ENCODE measurements around the gene TMPRSS11E. TPM values are rescaled to one million over a fixed set of nuclear protein-coding genes. Genes with fewer than 3 reads are reported as not detected.

The TMPRSS11E gene
- total RNA-seq, 3 donors from 2014 or later: 1.3 to 3.3 TPM; not detected in 1

GRCh38 chr4:68466751-68467150 is 19.5 kb downstream of the TMPRSS11E start:
- Histone ChIP-seq H3K27me3 (no peaks in the 10 kb centered on the region), H3K36me3 (no peaks in the 10 kb centered on the region), H3K9me3 (peaks cover 0 to 6% of the 10 kb centered on the region in 2 donors), H3K4me1 (no peaks in the 10 kb centered on the region), H3K27ac (no peak overlapping the region), H3K4me3 (no peak overlapping the region)
- intact Hi-C loops (cut with DNase I; ENCODE audit: low total_unique reads): no loop called here
- TF ChIP-seq CTCF (IDR thresholded peaks at IDR 0.05) (no peak), POLR2AphosphoS5 (IDR thresholded peaks at IDR 0.05) (no peak), POLR2A (IDR thresholded peaks at IDR 0.05) (no peak)
- no peak for DNase-seq (ENCODE audit: low spot score in 2 of 2)

- intact Hi-C loops (cut with DNase I; ENCODE audit: low total_unique reads): no loop called here
- no peak for TF ChIP-seq POLR2A (IDR thresholded peaks at IDR 0.05)
- no peak for TF ChIP-seq POLR2AphosphoS5 (IDR thresholded peaks at IDR 0.05)
- no peak for TF ChIP-seq CTCF (IDR thresholded peaks at IDR 0.05)
Observed at GRCh38 chr4:68469482-68469881, 22.2 kb downstream of the TMPRSS11E start.

GRCh38 chr4:68476191-68476590 is 28.9 kb downstream of the TMPRSS11E start:
- intact Hi-C loops (cut with DNase I; ENCODE audit: low total_unique reads): no loop called here
- H3K9me3 ChIP-seq: no peaks in the 10 kb centered on the region

More at GRCh38 chr4:68469482-68469881, 22.2 kb downstream of the TMPRSS11E start:
- H3K36me3 ChIP-seq: no peaks in the 10 kb centered on the region
- H3K27me3 ChIP-seq: no peaks in the 10 kb centered on the region
- H3K4me3 ChIP-seq: no peak overlapping the region
- DNase-seq (ENCODE audit: low spot score in 2 of 2): no peak
- no peaks in the 10 kb centered on the region for H3K4me1 ChIP-seq
- no peak overlapping the region for H3K27ac ChIP-seq
- H3K9me3 ChIP-seq: peaks cover 0 to 6% of the 10 kb centered on the region in 2 donors

GRCh38 chr4:68489338-68489737 is 42.1 kb downstream of the TMPRSS11E start:
- Histone ChIP-seq H3K36me3 (no peaks in the 10 kb centered on the region), H3K4me1 (no peaks in the 10 kb centered on the region), H3K27ac (no peak overlapping the region), H3K27me3 (no peaks in the 10 kb centered on the region), H3K9me3 (no peaks in the 10 kb centered on the region), H3K4me3 (no peak overlapping the region)
- intact Hi-C loops (cut with DNase I; ENCODE audit: low total_unique reads): no loop called here
- no peak for DNase-seq (ENCODE audit: low spot score in 2 of 2)
- TF ChIP-seq POLR2A (IDR thresholded peaks at IDR 0.05): no peak
- TF ChIP-seq POLR2AphosphoS5 (IDR thresholded peaks at IDR 0.05): no peak
- TF ChIP-seq CTCF (IDR thresholded peaks at IDR 0.05): no peak

More at GRCh38 chr4:68476191-68476590, 28.9 kb downstream of the TMPRSS11E start:
- TF ChIP-seq POLR2AphosphoS5 (IDR thresholded peaks at IDR 0.05) (no peak), CTCF (IDR thresholded peaks at IDR 0.05) (no peak), POLR2A (IDR thresholded peaks at IDR 0.05) (no peak)
- H3K4me3 ChIP-seq: no peak overlapping the region
- H3K27ac ChIP-seq: no peak overlapping the region
- no peaks in the 10 kb centered on the region for H3K36me3 ChIP-seq
- no peaks in the 10 kb centered on the region for H3K27me3 ChIP-seq
- DNase-seq (ENCODE audit: low spot score in 2 of 2): no peak
- no peaks in the 10 kb centered on the region for H3K4me1 ChIP-seq

- intact Hi-C loops (cut with DNase I; ENCODE audit: low total_unique reads): no loop called here
- Histone ChIP-seq H3K27ac (no peak overlapping the region), H3K27me3 (no peaks in the 10 kb centered on the region), H3K9me3 (no peaks in the 10 kb centered on the region), H3K4me1 (no peaks in the 10 kb centered on the region), H3K4me3 (no peak overlapping the region), H3K36me3 (no peaks in the 10 kb centered on the region)
- no peak for DNase-seq (ENCODE audit: low spot score in 2 of 2)
- TF ChIP-seq POLR2A (IDR thresholded peaks at IDR 0.05): no peak
Observed at GRCh38 chr4:68490826-68491457, 43.7 kb downstream of the TMPRSS11E start.
